Osteocyte (in vitro differentiated cells): ENCODE results near the gene GMFB. TPM values are rescaled to one million over a fixed set of nuclear protein-coding genes. Genes with fewer than 3 reads are reported as not detected.

Source experiments
- DNase-seq: peaks from one replicate; pipeline ENCODE4 v3.0.0; 2021; ENCODE audit warnings: mixed read lengths; ENCODE audit not compliant: unreplicated experiment; ENCODE audit errors: extremely low spot score
- H3K27ac Mint-ChIP-seq: one replicate; pipeline ENCODE4 v1.8.0; 2021; ENCODE audit warnings: mild to moderate bottlenecking, mixed read lengths; ENCODE audit not compliant: unreplicated experiment
- H3K27me3 Mint-ChIP-seq: one replicate; pipeline ENCODE4 v1.8.0; 2021; ENCODE audit warnings: mixed read lengths; ENCODE audit not compliant: unreplicated experiment
- H3K36me3 Mint-ChIP-seq: one replicate; pipeline ENCODE4 v1.8.0; 2021; ENCODE audit warnings: mixed read lengths; ENCODE audit not compliant: unreplicated experiment
- H3K4me1 Mint-ChIP-seq: one replicate; pipeline ENCODE4 v1.8.0; 2021; ENCODE audit warnings: mixed read lengths; ENCODE audit not compliant: unreplicated experiment
- H3K4me3 Mint-ChIP-seq: one replicate; pipeline ENCODE4 v1.8.0; 2021; ENCODE audit warnings: mild to moderate bottlenecking, moderate library complexity, mixed read lengths; ENCODE audit not compliant: unreplicated experiment
- H3K9me3 Mint-ChIP-seq: one replicate; pipeline ENCODE4 v1.8.0; 2021; ENCODE audit warnings: mixed read lengths; ENCODE audit not compliant: unreplicated experiment
- CTCF ChIP-seq: fragments of 200-600 bp; sonication (generic); IDR thresholded peaks from 2 replicates; pipeline ENCODE4 v1.5.0; 2021; ENCODE audit warnings: antibody characterized with exemption, mild to moderate bottlenecking, moderate library complexity
- total RNA-seq: library from RNA; stranded (reverse); gene quantifications from 2 replicates; pipeline ENCODE4 v1.2.1, GENCODE V29; 2021

The GMFB gene
- total RNA-seq, 1 donor from 2014 or later = 54.4 TPM

GRCh38 chr14:54481695-54482094 lies 7.1 kb downstream of the GMFB start:
- H3K27ac Mint-ChIP-seq = no peak overlapping the region
- TF ChIP-seq CTCF = no peak
- H3K4me3 Mint-ChIP-seq = no peak overlapping the region
- peaks cover 39% of the 10 kb centered on the region for H3K4me1 Mint-ChIP-seq
- H3K36me3 Mint-ChIP-seq = peaks cover 42% of the 10 kb centered on the region
- no peak for DNase-seq
- H3K27me3 Mint-ChIP-seq = no peaks in the 10 kb centered on the region
- H3K9me3 Mint-ChIP-seq = no peaks in the 10 kb centered on the region

DNA sequence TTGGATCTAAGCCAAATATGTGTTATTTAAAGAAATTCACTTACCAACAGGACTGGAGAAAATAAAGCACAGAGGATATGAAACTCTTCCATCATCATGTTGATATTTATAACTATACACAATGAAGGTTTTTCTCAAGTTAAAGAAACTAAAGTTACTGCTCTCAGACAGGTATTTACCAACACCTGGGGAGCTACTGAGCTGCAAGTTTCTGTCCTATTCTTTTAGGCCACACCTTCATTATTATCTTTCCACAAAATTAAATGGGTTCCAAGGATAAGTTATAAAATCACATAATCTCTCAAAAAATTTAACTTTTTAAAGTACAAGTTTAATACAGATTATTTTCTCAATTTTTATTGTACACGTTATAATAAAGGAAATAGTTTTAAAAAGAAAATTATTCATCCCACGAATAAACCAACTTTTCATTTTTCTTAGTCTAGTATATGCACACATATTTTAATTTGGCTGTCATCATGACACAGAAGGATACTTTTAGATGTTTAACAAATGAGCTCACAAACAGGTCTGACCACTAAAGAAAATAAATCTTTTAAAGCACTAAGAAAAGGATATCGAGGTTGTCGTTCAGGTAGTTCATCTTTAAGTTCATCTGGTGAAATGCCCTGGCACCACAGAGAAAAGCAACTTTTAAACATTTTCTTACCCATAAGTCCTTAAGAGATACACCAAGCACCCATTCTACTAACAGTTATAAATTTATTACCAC lies 7.8 kb downstream of the GMFB start:
- Mint-ChIP-seq H3K9me3 (no peaks in the 10 kb centered on the region), H3K4me3 (no peak overlapping the region), H3K36me3 (peaks cover 41% of the 10 kb centered on the region), H3K4me1 (peaks cover 39% of the 10 kb centered on the region), H3K27me3 (no peaks in the 10 kb centered on the region), H3K27ac (no peak overlapping the region)
- DNase-seq = no peak
- no peak for TF ChIP-seq CTCF

DNA sequence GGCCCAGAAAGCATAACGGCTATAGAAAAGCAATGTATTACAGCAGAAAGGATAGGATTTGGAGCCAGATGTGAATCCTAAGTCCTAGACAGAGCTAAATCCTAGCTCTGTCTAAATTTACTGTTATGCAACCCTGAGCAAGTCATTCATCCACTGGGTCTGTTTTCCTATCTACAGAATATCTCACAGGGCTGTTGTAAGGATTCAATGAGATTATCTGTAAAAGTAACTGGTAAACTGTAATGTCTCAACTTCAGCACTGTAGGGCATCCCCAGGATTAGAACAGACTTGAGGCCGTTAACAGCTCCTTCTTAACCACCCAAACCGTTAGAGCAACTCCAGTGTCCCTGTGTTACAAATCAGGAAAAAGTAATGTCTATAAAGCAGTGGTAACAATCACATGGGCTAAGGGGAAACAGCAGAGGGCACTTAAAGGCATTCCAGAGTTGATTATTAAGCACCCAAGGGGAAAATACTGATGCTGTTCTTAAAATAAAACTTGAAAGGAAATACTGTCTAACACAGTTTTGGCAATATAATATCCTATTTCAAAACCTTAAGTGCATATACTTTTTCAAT lies 10.1 kb downstream of the GMFB start:
- no peak for DNase-seq
- Mint-ChIP-seq H3K4me1 (peaks cover 41% of the 10 kb centered on the region), H3K9me3 (no peaks in the 10 kb centered on the region), H3K27me3 (no peaks in the 10 kb centered on the region), H3K27ac (peak overlapping the region; percentile 40), H3K4me3 (no peak overlapping the region), H3K36me3 (peaks cover 49% of the 10 kb centered on the region)
- TF ChIP-seq CTCF = no peak

DNA sequence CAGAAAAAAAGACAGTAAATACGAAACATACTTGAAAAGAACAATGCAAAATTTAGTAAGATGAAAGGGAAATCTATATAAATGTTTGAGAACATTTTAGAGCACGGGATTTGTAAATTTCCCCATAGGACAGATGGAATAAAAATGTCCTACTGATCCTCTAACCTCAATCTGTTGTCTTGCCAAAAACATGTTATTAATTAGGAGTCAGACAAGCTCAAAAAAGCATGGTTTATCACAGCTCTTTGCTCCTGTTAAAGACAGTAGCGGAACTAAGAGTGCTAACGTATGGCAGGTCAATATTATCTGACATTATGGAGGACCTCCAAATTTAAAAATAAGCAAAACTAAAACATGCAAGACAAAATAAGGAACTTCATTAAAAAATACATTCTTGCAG lies 12.9 kb downstream of the GMFB start:
- Mint-ChIP-seq H3K36me3 (peaks cover 38% of the 10 kb centered on the region), H3K4me1 (peaks cover 35% of the 10 kb centered on the region), H3K27me3 (no peaks in the 10 kb centered on the region), H3K9me3 (no peaks in the 10 kb centered on the region), H3K4me3 (no peak overlapping the region), H3K27ac (peak overlapping the region; percentile 58)
- TF ChIP-seq CTCF = no peak
- no peak for DNase-seq

DNA sequence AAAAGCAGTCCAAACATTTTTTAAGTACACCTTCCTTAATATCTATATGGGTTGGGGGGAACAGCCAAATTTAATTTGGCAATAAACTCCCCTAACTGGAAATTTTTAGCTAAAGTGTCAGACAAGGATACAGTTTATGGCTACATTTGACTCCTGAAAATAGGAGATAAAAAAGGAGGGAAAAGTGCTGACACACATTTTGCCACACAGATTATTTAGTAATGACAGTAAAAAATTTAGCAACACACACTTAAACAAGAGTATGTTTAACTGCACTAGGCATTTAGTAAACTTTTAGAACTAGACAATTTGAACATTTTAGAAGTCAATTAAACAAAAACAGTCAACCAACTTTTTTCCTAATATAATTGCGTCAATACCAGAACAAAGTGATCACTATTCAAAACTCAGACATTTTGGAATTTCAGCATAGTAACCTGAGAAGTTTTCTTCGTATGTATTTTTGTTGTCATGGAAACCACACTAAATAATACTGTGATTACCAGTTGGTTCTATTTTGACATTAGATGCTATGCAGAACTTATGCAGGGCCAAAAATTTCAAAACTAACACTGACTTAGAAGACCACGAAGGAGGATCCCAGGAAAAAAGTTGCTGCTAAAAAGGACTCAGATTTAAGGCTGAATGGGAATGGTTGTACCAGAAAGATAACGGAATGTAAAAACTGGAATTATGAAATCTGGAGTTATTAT lies 13.4 kb downstream of the GMFB start:
- H3K9me3 Mint-ChIP-seq = no peaks in the 10 kb centered on the region
- TF ChIP-seq CTCF = no peak
- H3K4me1 Mint-ChIP-seq = peaks cover 38% of the 10 kb centered on the region
- H3K27me3 Mint-ChIP-seq = no peaks in the 10 kb centered on the region
- H3K27ac Mint-ChIP-seq = peak overlapping the region; percentile 58
- no peak overlapping the region for H3K4me3 Mint-ChIP-seq
- H3K36me3 Mint-ChIP-seq = peaks cover 36% of the 10 kb centered on the region
- no peak for DNase-seq
